Stimulated activated CD8-positive, alpha-beta memory T cell treated with anti-CD3 and anti-CD28 coated beads, Interleukin-7, amount 100 ng/mL, for 4 hours (primary cell): ENCODE measurements around the gene OR5H6.
"Not testable (repeated sequence)": the region's sequence is repeated elsewhere in the genome, so short reads cannot be mapped to it uniquely, and the experiment has no call there.

Experiments
- DNase-seq, 2 donors: peaks; one replicate each; pipeline ENCODE4 v3.0.0-alpha.2; 2020; ENCODE audit warnings: low read depth in 2 of 2

Gene OR5H6

GRCh38 chr3:98263944-98264343 is at the start of gene OR5H6:
Gene OR5H6 (plus strand): TSS chr3:98264244. CDS start chr3:98264333, 89 bp downstream.
- no peak for DNase-seq

GRCh38 chr3:98215051-98215450 is 49.0 kb upstream of the OR5H6 start:
- DNase-seq: no peak

GRCh38 chr3:98223907-98224672 is 40.0 kb upstream of the OR5H6 start:
- no peak for DNase-seq

- no peak for DNase-seq
Observed at GRCh38 chr3:98232489-98232888, 31.6 kb upstream of the OR5H6 start.

GRCh38 chr3:98233468-98233867 is 30.6 kb upstream of the OR5H6 start:
- DNase-seq: no peak

GRCh38 chr3:98240131-98240530 is 23.9 kb upstream of the OR5H6 start:
- DNase-seq: no peak

GRCh38 chr3:98242155-98242554 is 21.9 kb upstream of the OR5H6 start:
- DNase-seq: no peak

GRCh38 chr3:98243843-98244242 is 20.2 kb upstream of the OR5H6 start:
- no peak for DNase-seq

GRCh38 chr3:98246142-98246541 is 17.9 kb upstream of the OR5H6 start:
- no peak for DNase-seq

- DNase-seq: not testable (repeated sequence)
Observed at GRCh38 chr3:98256026-98256425, 8.0 kb upstream of the OR5H6 start.

GRCh38 chr3:98259707-98260106 is 4.3 kb upstream of the OR5H6 start:
- no peak for DNase-seq

GRCh38 chr3:98262046-98262445 is 2.0 kb upstream of the OR5H6 start:
- DNase-seq: no peak

- no peak for DNase-seq
Observed at GRCh38 chr3:98269846-98270245, 5.8 kb downstream of the OR5H6 start.

- no peak for DNase-seq
Observed at GRCh38 chr3:98272126-98272525, 8.1 kb downstream of the OR5H6 start.

- no peak for DNase-seq
Observed at GRCh38 chr3:98274914-98275313, 10.9 kb downstream of the OR5H6 start.

GRCh38 chr3:98282205-98282604 is 18.2 kb downstream of the OR5H6 start, which contains the start of gene OR5H2:
Gene OR5H2 (plus strand): TSS chr3:98282505. CDS start chr3:98282903, 398 bp downstream.
- no peak for DNase-seq

GRCh38 chr3:98290916-98291315 is 26.9 kb downstream of the OR5H6 start:
- DNase-seq: no peak

GRCh38 chr3:98291332-98291957 is 27.4 kb downstream of the OR5H6 start:
- DNase-seq: no peak
